ENCODE measurements around the gene SH2D7.

Gene SH2D7

DNA sequence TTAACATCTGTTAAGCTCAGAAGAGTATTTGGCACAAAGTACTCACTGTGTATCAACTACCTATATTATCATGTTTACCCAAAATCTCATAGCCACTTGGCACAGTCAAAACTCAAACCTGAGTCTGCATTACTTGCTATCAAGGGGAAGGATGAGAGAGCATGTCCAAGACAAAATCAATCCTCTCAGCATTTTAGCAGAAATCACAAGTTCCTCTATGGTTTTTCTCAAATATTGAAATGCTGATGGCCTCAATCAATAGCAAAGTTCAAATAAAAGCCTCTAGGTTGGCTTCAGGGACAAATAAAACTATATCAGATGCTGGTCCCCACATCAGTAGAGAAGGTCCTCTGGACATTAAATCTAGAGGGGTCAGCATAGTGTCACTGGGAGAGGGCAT is 29.1 kb upstream of the SH2D7 start:
- no peak for DNase-seq

DNA sequence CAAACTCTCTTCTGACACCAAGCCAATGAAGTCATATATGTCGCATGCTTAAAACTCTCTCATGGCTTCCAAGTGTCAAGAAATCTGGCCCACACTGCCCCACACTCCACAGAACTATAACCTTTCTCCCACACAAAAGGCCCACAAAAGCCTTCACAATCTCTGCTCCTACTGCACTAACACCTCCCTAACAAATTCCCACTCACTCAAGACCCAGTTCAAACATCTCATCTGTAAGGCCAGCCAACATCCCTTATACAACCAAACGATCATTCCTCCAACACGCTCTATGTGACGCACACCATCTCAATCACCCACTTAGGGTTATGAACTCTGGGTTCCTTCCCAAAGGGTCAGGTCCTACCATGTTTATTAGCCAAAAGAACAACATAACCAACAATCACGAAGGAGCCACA is 28.4 kb upstream of the SH2D7 start:
- no peak for DNase-seq

DNA sequence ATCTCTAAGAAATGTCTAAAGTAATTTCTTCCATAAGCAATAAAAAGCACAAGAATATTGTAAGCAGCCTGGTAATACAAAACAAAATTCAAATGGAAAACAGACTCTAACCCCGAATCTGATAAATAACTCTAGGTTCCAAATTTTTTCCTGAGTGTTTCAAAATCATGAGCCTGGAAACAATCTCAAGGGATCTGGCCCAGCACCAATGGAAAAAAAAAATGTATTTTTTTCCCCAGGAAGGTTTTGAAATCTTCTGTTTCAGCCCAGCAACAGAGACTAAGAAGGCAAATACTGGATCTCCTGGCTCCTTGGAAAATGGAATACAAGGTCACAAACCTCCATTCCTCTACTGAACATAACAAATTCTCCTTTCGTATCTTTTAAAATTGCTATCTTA is 27.8 kb upstream of the SH2D7 start:
- no peak for DNase-seq

DNA sequence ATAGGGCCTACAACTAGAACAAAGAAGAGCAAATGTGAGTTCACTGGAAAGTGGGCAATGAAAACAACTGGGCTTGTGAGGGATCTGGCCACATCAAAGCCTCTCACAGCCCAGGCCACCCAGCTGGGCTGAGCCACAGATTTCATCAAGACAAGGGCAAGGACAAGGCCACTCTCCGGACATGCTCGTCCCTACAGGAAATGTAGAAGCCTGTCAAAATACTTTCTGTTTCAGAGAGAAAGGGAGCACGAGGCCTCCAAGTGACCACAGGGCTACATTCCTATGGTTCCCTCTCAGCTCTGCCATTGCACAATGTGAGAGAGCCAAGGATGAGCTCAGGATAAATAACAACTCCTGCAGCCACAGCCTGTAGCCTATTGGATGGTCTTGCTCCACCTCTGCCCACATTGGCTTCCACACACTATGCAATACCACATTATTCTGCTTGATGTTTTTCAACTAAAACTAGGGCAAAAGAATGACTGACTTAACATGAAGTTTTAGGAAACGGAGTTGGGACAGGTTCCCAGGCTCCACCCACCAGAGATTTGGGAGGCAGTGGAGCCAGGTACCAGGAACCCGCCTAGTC is 27.0 kb upstream of the SH2D7 start:
- DNase-seq: no peak

DNA sequence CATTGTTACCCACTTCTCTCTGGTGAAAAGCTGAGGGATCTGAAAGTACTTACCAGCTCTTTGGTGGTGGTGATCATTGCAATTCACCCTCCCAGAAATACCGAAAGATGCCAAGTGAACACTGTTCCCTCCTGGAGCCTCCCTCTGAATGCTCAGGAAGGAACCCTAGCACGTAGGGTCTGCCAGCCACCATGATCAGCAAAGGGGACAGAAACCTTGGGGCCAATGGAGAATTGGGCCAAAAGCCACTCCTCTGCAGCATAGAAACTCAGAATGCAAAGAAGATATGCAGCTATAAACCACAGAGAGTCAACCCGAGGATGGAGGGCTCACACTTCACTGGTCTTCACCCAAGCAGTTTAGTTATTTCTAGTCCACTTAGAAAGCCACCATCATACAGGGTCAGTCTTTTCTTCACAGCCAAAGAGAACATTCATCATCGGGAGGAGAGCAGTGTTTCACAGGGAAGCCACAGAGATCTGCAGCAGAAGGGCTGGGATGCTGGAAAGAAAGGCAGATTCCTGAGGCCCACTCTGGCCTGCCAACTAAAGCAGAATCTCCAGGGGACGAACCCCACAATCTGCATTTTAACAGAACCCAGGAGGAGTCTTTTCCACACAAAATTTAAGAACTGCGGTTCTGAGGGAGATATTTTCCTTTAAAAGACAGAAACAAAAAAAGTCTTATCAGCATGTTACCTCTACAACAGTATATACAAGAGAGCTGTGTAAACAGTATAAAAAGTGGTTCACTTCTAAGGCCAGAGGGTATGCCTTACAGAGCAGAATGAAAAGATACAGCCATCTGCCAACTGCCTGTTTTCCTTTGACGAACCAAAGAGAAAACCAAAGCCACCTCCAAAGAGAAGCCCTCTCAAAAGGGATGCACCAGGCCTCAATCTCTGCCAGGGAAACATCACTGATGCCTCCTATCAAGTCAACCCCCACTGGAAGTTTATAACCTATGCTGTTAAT is 26.1 kb upstream of the SH2D7 start:
- no peak for DNase-seq

DNA sequence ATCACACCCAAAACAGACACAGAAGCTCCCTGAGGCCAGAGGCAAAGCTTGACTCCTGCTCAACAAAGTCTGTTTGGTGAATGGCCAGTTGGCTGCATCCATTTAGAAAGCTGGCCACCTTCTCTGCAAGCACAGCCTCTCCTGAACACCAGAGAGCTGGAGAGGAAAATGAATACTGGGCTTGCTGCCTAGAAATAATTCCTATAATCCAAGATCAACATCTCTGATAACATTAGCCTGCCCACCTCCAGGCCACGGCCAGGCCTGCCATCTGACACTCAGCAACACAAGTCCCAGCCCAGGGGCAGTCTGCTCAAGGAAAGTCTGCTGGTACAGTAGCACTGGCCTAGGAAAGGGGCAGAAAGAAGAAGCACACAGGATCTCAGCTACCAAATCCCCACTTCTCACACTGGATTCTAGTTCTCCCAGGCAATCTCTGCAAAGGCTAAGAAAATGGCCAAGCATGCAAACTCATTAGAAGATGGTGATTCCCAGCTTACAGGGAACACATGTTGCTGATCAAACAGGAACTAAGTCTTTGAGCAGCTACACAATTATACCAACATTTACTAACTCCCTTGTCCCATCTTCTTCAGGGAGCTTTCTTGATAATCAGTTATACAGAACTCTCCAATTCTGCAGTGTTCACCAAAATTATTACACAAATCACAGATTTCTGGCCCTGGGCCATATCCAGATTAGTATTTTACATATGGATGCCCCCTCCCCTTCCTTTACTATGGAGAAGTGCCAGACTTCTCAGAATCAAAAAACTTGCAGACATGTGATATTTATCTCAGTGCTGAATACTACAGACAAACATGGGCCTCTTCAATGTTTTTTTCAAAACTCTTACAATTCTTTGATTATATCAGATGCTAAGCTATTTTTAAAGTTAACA is 24.8 kb upstream of the SH2D7 start:
- DNase-seq: no peak

DNA sequence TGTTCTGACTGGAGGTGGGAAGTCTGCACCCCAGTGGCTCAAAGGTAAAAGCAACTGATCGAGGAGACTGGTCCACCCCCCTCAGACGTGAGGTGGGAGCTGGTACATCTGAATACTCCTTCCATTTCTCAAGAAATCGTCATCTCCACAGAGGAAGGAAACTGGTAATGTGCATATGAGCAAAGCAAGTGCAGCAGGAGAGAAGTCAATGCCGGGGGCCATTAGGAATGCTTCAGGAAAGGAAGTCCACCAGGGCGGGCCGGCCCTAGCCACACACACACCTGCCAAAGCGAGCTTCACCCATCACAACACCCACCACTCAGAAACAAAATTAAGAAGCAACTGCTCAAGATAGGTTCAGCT is 23.3 kb upstream of the SH2D7 start:
- no peak for DNase-seq

DNA sequence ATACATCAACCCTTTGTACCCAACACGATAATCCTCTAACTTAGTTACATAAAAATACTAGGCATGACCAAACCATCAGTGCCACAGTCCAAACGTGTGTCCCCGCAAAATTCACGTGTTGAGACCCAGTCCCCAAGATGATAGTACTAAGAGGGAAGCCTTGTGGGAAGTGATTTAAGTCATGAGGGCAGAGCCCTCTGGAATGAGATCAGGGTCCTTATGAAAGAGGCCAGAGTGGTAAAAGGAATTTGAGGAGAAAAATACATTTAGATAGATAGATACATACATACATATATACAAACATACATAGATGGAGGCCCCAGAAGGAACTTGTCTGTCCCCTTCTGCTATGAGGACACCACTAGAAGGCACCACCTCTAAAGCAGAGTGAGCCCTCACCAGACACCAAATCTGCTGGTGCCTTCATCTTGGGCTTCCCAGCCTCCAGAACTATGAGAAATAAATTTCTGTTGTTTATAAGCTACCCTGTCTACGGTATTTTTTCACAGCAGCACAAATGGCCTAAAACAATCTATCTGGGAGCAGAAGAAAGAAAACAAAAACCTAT is 22.8 kb upstream of the SH2D7 start:
- DNase-seq: no peak

DNA sequence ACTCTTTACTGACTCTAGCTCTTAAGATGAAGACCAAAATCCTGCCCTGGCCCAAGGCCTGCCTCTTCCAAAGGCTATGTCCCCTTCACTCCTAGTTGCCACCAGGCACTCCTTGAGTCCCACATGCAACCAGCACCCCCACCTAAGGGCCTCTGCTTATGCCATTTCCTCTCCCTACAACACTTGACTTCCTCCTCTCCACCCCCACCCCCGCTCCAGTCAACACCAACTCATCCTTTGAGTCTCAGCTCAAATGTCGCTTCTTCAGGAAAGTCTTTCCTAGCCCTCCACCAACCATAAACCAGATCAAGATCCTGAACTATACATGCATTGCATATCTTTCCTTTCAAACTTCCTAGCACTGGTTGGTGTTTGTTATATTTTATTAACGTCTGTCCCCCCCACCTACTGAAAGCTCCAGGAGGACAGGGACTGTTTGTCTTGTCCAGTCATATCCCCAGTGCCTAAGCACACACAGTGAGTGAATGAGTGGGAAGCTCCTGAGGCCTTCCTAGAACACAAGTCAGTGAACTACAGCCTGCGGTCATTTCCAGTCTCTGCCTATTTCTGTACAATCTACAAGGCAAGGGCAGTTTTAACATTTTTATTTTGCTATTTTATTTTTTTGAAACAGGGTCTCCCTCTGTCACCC is 22.2 kb upstream of the SH2D7 start:
- no peak for DNase-seq

DNA sequence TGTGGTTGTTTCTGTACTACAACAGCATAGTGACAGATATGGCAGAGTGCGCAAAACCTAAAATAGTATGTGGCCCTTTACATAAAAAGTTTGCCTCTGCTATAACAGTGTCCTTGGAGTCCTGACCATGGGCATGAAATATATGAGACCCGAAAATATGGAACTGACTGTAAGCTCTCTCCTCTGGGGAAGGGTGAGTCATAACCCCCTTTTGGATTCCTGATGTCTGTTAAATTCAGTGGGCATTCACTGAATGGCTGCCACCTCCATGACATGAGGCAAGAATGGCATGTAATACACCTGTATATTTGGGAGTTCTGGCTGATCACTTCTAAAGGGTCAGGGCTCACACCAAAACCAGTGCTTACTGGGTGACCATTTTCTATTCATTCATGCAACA is 21.0 kb upstream of the SH2D7 start:
- DNase-seq: no peak

DNA sequence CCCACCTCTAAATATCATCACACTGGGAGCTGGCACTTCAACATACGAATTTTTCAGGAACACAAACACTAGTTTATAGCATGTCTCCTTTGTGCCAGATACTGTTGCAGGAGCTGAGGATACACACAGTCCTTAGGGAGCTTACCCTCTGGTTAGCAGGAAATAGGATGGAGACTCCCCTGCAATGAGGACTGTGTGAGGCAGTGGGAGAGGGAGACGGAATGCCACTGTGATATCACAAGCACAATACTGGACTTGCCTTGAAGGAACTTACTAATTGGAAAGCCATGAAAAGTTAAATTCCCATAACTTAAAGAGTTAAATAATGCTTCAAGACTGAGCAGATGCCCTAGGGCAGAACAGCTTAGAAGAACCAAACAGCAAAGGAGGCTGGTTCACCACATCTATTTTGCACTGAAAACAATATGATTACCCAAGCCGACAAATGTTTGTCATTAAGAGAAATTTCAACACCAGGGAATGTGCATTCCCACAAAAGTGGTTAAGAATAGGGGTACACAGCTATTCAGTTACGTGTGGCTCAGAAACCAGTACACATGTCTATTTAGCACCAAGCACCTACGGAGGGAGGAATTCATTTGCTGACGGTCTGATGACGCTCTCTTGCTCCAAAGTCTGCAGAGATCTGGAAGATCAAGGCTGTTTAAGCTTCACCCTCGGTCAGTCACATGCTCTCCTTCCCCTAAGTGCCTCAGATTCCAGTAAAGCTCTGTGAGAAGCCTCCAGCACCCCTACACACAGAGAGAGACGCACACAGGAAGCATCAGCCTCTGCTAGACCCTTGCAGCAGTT is 20.1 kb upstream of the SH2D7 start:
- no peak for DNase-seq

DNA sequence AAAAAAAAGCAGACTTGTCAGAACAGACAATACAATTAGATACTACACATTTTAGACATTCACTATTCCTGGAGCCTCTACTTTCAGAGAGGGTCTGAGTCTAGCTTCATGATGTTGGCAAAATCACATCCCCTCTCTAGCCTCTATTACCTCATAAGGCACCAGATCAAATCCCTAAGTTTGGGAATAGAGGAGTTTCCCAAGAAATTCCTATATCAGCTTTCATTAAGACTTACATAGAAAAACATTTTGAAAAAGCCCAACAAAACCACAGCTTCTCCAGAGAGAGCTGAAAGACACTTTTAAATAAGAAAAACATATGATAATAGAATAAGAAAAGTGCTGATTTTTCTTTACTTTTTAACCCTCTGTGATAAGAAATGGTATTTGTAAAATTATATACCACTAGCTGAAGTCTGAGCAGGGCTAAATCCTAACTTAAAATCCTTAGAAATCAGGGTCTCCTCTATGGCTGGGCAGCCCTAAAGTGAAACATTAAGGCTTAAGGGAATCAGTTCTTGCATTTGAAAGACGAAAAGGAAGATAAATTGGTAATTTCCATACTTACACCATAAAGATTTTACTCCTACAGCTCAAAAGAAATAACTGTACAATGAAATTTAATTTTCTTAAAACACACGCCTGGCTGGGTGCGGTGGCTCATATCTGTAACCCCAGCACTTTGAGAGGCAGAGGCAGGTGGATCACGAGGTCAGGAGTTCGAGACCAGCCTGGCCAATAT is 19.1 kb upstream of the SH2D7 start:
- no peak for DNase-seq

DNA sequence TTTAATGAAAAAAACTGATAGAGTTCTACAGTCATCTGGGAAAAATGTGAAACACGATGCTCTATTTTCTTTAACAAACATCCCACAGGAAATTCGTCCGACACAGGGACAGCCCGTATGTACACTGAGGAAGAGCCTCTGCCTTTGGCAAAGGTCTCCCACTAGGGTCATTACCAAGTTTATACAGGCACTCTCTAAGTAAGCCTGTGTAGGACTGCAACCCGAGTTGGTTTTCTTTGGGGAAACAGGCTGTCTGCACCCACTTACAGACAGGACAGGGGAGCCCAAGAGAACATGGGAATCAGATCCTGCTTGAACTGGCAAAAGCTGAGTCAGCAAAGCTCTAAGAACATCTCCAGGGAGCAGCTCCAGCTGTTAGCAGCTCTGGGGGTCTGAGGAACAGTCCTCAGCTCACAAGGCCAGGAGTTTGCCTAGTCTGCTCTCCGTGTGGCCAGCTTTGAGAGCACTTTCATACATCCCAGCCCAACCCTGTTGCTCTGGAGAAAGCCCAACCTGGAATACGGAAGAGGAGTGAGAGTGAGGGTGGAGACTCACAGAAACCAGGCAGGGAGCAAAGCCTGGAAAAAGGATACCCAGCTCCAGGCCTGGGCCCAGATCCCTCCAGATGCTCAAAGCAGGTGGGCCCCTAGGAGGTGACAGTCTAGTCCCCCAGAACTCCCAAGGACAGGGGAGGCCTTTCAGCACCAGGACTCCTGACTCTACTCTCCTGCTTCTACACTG is 16.7 kb upstream of the SH2D7 start:
- DNase-seq: no peak

DNA sequence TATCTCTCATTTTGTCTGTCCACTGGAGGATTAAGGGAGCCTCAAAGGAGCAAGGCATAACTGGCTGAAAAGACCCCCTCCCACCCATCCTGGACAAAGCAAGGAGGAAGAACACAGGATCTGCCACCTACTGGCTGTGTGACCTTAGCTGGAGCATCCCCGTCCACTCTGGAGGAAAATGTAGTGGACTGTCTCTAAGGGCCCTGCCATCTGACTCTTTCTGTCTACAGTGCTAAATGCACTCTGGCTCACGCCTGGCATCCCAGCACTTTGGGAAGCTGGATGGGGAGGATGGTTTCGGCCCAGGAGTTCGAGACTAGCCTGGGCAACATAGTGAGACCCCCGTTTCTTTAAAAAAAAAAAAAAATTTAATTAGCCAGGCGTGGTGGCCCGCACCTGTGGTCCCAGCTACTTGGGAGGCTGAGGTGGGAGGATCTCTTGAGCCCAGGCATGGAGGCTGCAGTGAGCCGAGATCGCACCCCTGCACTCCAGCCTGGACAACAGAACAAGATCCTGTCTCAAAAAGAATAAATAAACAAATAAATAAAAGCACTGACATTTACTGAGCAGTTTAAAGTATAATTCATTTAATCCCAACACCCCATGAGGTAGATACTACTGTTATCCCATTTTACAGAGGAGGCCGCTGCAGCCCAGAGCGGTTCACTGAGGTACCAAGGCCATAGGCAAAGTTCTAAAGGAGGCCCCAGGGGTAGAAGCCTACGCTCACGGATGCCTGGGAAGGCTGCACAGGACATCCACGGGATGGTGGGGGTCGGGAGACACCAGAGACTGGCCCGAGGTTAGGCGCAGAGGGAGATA is 15.9 kb upstream of the SH2D7 start:
- DNase-seq: no peak

DNA sequence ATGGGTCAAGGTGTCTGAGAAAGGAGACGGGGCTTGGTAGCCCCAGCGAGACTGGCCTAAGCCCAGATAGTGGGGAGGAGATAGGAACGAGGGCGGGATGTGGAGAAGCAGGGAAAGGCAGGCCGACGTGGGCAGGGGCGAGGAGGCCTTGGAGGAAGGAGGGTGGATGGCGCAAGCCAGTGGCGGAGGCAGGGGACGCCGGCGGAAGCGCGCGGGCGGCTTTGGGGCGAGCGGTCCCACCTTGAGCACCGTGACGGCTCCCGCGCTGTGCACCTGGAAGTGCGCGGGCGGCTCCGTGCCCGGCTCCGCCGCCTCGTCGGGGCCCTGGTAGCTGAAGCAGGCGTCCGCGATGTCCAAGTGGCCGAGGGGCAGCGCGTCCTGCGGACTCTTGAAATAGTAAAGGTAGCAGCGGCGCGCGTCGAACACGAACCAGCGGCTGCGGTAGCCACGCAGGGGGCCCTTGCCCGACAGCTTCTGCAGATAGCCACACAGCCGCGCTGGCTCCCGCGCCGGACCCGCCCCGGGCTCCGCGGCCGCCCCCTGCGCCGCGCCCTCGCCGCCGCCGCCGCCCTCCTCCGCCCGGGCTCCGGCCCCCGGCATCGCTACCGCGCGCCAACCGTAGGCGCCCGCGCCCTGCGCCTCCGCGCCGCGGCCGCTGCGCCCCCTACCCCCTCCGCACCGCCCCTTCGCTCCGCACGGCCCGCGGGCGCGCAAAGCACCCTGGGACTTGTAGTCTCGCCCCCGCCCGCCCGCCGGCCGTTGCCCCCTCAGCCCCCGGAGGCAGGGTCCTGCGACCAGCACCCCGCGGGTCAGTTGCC is 15.1 kb upstream of the SH2D7 start, which contains the start of gene TBC1D2B:
TSS of gene TBC1D2B (minus strand) at position 659 of the 818 bp plus-strand sequence. CDS start at position 600, 59 bp downstream.
- peak; percentile 37 for DNase-seq

DNA sequence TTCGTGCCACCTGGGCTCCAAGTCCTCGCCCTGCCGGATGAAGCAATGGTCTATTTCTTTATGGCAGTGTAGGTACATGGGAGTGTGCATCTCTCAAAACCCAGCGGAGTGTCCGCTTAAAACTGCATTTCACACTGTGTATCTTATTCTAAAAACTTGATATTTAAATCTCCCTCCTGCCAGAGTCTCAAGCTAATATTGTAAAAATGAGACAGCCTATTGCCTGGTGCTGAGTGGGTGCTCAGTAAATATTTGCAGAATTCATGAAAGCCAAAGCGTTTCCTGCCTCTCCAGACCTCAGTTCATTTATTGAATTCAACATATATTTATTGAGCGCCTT is 14.5 kb upstream of the SH2D7 start:
- no peak for DNase-seq

DNA sequence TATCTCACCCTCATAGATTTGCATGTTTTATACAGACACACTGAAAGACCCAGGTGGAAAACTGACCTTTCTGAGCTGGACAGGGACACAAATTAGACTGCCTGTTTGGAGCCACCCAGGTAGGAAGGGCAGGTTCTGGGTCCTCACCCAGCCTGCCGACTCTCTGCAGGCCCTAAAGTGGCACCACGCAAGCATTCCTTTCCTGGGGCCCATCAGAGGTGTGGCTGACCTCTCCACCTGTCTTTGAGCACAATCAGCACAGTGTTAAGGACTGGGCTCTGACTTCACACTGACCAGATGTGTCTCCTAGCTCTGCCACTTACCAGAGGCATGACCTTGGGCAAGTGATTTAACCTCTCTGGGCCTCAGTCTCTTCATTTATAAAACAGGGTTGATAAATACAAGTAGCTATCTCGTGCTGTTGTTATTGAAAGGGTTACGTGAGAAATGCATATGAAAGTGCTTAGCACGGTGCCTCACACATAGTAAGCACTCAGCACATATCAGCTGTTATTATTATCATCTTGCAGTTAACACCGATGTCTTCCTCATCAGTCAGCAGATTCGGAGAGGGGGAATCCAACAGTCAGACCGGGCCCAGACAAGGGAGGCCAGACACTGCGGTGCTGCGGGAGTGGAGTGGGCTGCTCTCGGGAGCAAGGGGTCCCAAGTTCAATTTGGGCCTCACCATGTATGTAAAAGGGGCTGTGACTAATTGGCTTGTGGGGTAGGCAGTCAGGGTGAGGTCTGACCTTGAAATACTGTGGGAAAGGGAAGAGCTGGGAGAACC is 12.9 kb upstream of the SH2D7 start:
- no peak for DNase-seq

DNA sequence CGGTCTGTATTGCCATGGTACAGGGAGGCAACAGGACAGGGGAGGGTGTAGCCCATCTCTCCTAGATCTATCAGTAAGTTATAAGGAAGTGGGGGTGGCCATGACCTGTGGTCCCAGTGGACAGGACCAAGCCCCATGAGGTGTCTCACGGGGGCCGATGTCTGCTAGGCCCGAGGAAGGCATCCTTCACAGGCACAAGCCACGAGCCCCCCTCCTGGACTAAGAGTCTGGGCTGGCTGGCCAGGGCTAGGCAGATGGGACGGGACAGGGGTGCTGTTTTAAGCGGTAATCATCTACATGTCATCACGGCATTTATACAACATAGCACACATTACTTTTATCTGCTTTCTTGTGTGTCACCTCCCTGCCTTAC is 12.3 kb upstream of the SH2D7 start:
- DNase-seq: no peak

All from NCI-H2171 (cell line).